Kidney epithelial cell (primary cell): ENCODE data around the gene LIME1. TPM values are rescaled to one million over a fixed set of nuclear protein-coding genes. Genes with fewer than 3 reads are reported as not detected.

ENCODE experiments used
- DNase-seq: peaks from one replicate; pipeline ENCODE4 v3.0.0-alpha.2; 2010; ENCODE audit warnings: low read depth
- H3K27me3 ChIP-seq: 2 replicates; pipeline ENCODE4 v1.6.0; 2011; ENCODE audit warnings: low read length; ENCODE audit not compliant: control insufficient read depth, insufficient read depth
- H3K36me3 ChIP-seq: 2 replicates; pipeline ENCODE4 v1.5.1; 2011; ENCODE audit warnings: low read length; ENCODE audit not compliant: control insufficient read depth, insufficient read depth
- H3K4me3 ChIP-seq: 2 replicates; pipeline ENCODE4 v1.5.1; 2011; ENCODE audit warnings: low read depth, mild to moderate bottlenecking, control low read depth, low read length
- CTCF ChIP-seq: IDR thresholded peaks from 2 replicates; pipeline ENCODE4 v1.5.1; 2011; ENCODE audit warnings: mild to moderate bottlenecking, moderate library complexity, low read length, control low read depth, inconsistent platforms; ENCODE audit not compliant: insufficient read depth, poor library complexity, severe bottlenecking
- total RNA-seq: library from RNA; depleted of rRNA; stranded (reverse); fragments of >200 nt; gene quantifications from 2 replicates; pipeline ENCODE4 v1.2.3, GENCODE V29; 2015

The LIME1 gene
- total RNA-seq, 1 donor from 2014 or later = 9.4 TPM

- Histone ChIP-seq H3K36me3 (no peaks in the 10 kb centered on the region), H3K4me3 (no peak overlapping the region), H3K27me3 (no peaks in the 10 kb centered on the region)
- DNase-seq = no peak
- TF ChIP-seq CTCF = no peak
Observed at GRCh38 chr20:63766695-63767426, 30.4 kb downstream of the LIME1 start.

GRCh38 chr20:63767456-63767855 is 31.0 kb downstream of the LIME1 start:
- no peak for DNase-seq
- H3K4me3 ChIP-seq = no peak overlapping the region
- H3K36me3 ChIP-seq = no peaks in the 10 kb centered on the region
- H3K27me3 ChIP-seq = no peaks in the 10 kb centered on the region
- no peak for TF ChIP-seq CTCF

- no peak for TF ChIP-seq CTCF
- DNase-seq = no peak
Observed at GRCh38 chr20:63767886-63768285, 31.4 kb downstream of the LIME1 start.

GRCh38 chr20:63768591-63769515 is 32.4 kb downstream of the LIME1 start:
- H3K27me3 ChIP-seq = no peaks in the 10 kb centered on the region
- no peak for TF ChIP-seq CTCF
- no peak overlapping the region for H3K4me3 ChIP-seq
- DNase-seq = no peak
- H3K36me3 ChIP-seq = no peaks in the 10 kb centered on the region

More at GRCh38 chr20:63767886-63768285, 31.4 kb downstream of the LIME1 start:
- Histone ChIP-seq H3K27me3 (no peaks in the 10 kb centered on the region), H3K4me3 (no peak overlapping the region), H3K36me3 (no peaks in the 10 kb centered on the region)

- no peak overlapping the region for H3K4me3 ChIP-seq
- H3K27me3 ChIP-seq = peaks cover 3% of the 10 kb centered on the region
- TF ChIP-seq CTCF = no peak
- no peak for DNase-seq
- no peaks in the 10 kb centered on the region for H3K36me3 ChIP-seq
Observed at GRCh38 chr20:63769891-63770474, 33.5 kb downstream of the LIME1 start.
